ENCODE data around the gene FAR2. TPM values are rescaled to one million over a fixed set of nuclear protein-coding genes. Genes with fewer than 3 reads are reported as not detected.

The FAR2 gene
- total and polyA plus RNA-seq, 2 experiments from 2014 or later = 2.1 to 3.6 TPM

DNA sequence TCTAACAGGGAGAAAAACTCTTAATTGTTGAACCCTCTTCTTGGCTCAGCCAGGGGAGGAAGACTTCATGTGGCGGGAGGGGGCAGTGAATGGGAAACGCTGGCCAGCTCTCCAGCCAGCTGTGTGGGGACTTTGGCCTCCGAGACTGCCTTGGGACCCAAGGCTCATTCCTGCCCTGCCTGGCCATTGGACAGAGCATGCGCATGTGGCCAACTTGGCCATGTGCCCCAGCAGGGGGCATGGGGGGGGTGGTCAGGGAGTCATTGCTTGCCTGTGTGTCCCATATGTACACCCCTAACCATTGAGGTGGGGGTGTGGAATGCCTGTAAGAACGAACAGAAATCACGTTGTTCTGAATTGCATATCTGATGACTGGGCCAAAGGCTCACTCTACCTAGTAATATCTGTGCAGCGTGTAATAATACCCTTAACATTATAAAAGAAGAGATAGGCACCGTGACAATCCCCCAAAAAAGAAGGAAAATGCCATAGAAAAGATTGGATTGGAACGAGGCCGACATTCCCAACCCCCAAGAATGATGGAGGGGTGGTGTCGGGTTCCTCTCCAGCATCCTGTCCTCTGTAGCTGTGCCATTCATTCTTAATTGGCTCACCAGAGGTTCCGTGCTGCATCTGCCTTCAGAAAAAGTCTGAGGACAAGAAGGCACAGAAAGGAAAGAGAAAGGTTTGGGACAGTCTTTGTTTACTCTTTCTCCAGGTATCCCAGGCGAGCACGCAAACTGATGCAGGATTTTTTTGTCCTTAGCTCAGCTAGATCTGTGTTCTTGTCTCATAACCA is 3.5 kb upstream of the FAR2 start:
- WGBS, 2 experiments (ENCODE audit: low coverage in 1 of 2, low lambda C conversion rate in 2 of 2, missing lambda C conversion rate in 2 of 2) = 86 to 87% methylated on average over 14 of the region's 14 CpGs
- Histone ChIP-seq H3K27me3 (replicated peaks; ENCODE audit: insufficient read depth) (no peaks in the 10 kb centered on the region), H3K9me3 (ENCODE audit: low read depth) (no peaks in the 10 kb centered on the region), H3K79me2 (ENCODE audit: insufficient read depth) (no peaks in the 10 kb centered on the region), H3K9ac (no peak overlapping the region), H3K9me2 (ENCODE audit: insufficient read depth) (no peaks in the 10 kb centered on the region), H4K20me1 (ENCODE audit: insufficient read depth) (no peaks in the 10 kb centered on the region), H3K36me3 (ENCODE audit: low read depth) (no peaks in the 10 kb centered on the region), H3K27ac (no peak overlapping the region), H3F3A (ENCODE audit: insufficient read depth) (peaks cover 5% of the 10 kb centered on the region; the same call in 1 of the 2 replicates), H3K4me3 (no peak overlapping the region), H2AFZ (no peak overlapping the region), H3K4me2 (ENCODE audit: unreplicated experiment) (no peak overlapping the region), H3K4me1 (ENCODE audit: insufficient read depth) (peaks cover 8% of the 10 kb centered on the region)
- TF ChIP-seq EZH2phosphoT487 (IDR thresholded peaks at IDR 0.05; ENCODE audit: insufficient read depth, low read depth) (no peak), EZH2 (IDR thresholded peaks at IDR 0.05; ENCODE audit: insufficient read depth, poor library complexity, severe bottlenecking) (no peak)
- in situ Hi-C loops (cut with MboI) = no loop called here
- DNase-seq = no peak

DNA sequence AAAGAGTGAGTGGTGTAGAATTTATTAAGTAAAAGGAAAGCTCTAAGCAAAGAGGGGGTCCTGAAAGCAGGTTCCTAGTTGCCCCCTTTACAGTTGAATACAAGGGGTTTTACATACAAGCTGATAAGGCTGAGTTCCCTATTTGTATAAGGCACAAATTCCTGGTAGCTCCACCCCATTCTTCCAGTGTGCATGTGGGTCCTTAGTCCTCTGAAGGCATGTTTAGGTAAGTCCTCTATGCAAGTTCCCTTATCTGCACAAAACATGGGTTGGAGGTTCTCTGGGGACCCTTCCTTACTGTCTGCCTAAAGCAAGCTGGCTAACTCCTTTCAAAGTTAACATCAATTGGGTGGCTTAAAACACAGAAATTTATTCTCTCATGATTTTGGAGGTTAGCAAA is 2.9 kb upstream of the FAR2 start:
- H3F3A ChIP-seq (ENCODE audit: insufficient read depth) = peaks cover 7% of the 10 kb centered on the region; the same call in 1 of the 2 replicates

DNA sequence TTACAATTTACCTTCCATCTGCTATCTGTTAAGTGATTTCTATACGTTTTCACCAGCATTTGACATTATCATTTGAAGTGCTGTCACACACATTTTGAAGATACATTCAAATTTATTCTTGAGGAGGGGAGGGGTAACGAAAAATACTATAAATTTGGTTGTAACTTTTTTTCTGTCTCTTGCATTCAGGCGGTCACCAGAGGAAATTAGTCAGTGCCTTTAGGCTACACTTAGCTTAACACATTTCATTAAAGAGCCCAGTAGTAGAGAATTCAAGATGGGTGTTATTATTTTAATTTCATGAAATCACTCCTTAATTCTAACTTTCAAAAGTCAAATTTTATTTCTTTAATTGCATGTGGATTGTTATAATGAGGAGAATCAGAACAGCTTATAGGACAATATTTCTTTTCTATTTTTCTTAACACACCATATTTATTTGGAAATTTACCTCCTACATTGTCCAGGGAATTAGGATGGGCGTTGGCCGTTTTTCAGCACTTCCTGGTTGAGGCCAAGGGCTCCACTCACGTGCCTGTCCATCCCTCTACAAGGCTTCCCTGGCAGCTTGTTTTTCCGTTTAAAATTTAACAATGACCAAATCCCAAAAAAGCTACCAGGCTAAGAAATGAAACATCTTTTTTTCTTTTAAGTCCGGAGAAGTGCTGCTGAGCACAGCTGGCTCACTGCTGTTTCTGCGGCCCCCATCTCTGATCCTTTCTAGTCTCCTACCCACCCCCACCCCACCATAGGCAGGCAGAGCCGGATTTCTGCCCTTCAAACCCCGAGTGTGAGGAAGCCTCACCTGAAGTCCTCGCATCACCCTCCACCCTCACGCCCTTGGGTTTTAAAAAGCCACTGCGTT is 1.1 kb upstream of the FAR2 start:
- Histone ChIP-seq H3K79me2 (ENCODE audit: insufficient read depth) (no peaks in the 10 kb centered on the region), H3K9ac (peak overlapping the region; percentile 77)

More for the DNA sequence above, 2.9 kb upstream of the FAR2 start:
- no peaks in the 10 kb centered on the region for H3K9me3 ChIP-seq (ENCODE audit: low read depth)
- H3K9ac ChIP-seq = no peak overlapping the region
- no peak overlapping the region for H3K4me3 ChIP-seq
- peaks cover 8% of the 10 kb centered on the region for H3K4me1 ChIP-seq (ENCODE audit: insufficient read depth)
- in situ Hi-C loops (cut with MboI) = no loop called here
- H3K27ac ChIP-seq = no peak overlapping the region
- no peak overlapping the region for H3K4me2 ChIP-seq (ENCODE audit: unreplicated experiment)
- H3K79me2 ChIP-seq (ENCODE audit: insufficient read depth) = no peaks in the 10 kb centered on the region
- no peak overlapping the region for H2AFZ ChIP-seq
- no peaks in the 10 kb centered on the region for H3K27me3 ChIP-seq (replicated peaks; ENCODE audit: insufficient read depth)
- no peaks in the 10 kb centered on the region for H3K36me3 ChIP-seq (ENCODE audit: low read depth)
- TF ChIP-seq EZH2phosphoT487 (IDR thresholded peaks at IDR 0.05; ENCODE audit: insufficient read depth, low read depth) (no peak), EZH2 (IDR thresholded peaks at IDR 0.05; ENCODE audit: insufficient read depth, poor library complexity, severe bottlenecking) (no peak)
- H3K9me2 ChIP-seq (ENCODE audit: insufficient read depth) = no peaks in the 10 kb centered on the region
- no peak for DNase-seq
- no peaks in the 10 kb centered on the region for H4K20me1 ChIP-seq (ENCODE audit: insufficient read depth)

DNA sequence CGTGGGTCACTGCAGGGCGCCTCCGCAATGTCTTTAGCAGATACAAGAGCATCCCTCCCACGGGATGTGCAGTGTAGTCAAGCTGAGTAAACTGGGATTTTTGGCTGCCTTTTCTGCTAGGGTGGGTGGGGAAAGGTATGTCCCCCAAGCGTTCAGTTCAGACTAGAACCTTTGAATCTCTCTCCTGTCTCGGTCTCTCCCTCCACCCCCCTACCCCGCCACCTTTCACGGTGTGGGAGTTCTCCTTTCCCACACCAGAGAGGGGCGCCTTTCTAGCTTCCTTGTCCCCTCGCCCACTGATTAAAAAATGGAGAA is 525 bp upstream of the FAR2 start:
- 1 to 3% methylated on average over 10 of the region's 10 CpGs for WGBS, 2 experiments (ENCODE audit: low coverage in 1 of 2, low lambda C conversion rate in 2 of 2, missing lambda C conversion rate in 2 of 2)
- in situ Hi-C loops (cut with MboI) = no loop called here
- Histone ChIP-seq H3K27me3 (replicated peaks; ENCODE audit: insufficient read depth) (no peaks in the 10 kb centered on the region), H3K4me3 (peak overlapping the region; percentile 91), H3K9me2 (ENCODE audit: insufficient read depth) (no peaks in the 10 kb centered on the region), H3K79me2 (ENCODE audit: insufficient read depth) (no peaks in the 10 kb centered on the region), H3K9me3 (ENCODE audit: low read depth) (no peaks in the 10 kb centered on the region), H3K4me1 (ENCODE audit: insufficient read depth) (peaks cover 8% of the 10 kb centered on the region), H3K27ac (no peak overlapping the region), H3F3A (ENCODE audit: insufficient read depth) (peaks cover 15% of the 10 kb centered on the region; the same call in 1 of the 2 replicates), H2AFZ (peak overlapping the region; percentile 97), H3K4me2 (ENCODE audit: unreplicated experiment) (peak overlapping the region; percentile 91), H3K36me3 (ENCODE audit: low read depth) (no peaks in the 10 kb centered on the region), H4K20me1 (ENCODE audit: insufficient read depth) (no peaks in the 10 kb centered on the region), H3K9ac (peak overlapping the region; percentile 77)
- TF ChIP-seq EZH2phosphoT487 (IDR thresholded peaks at IDR 0.05; ENCODE audit: insufficient read depth, low read depth) = no peak
- TF ChIP-seq EZH2 (IDR thresholded peaks at IDR 0.05; ENCODE audit: insufficient read depth, poor library complexity, severe bottlenecking) = no peak
- DNase-seq = peak; percentile 61

More for the DNA sequence above, 1.1 kb upstream of the FAR2 start:
- Histone ChIP-seq H3K36me3 (ENCODE audit: low read depth) (no peaks in the 10 kb centered on the region), H3K9me2 (ENCODE audit: insufficient read depth) (no peaks in the 10 kb centered on the region), H3K4me1 (ENCODE audit: insufficient read depth) (peaks cover 8% of the 10 kb centered on the region), H3F3A (ENCODE audit: insufficient read depth) (peaks cover 15% of the 10 kb centered on the region; the same call in 1 of the 2 replicates), H3K27ac (no peak overlapping the region), H3K27me3 (replicated peaks; ENCODE audit: insufficient read depth) (no peaks in the 10 kb centered on the region), H2AFZ (peak overlapping the region; percentile 97), H4K20me1 (ENCODE audit: insufficient read depth) (no peaks in the 10 kb centered on the region), H3K4me3 (peak overlapping the region; percentile 91), H3K9me3 (ENCODE audit: low read depth) (no peaks in the 10 kb centered on the region), H3K4me2 (ENCODE audit: unreplicated experiment) (peak overlapping the region; percentile 91)
- in situ Hi-C loops (cut with MboI) = no loop called here
- 12 to 16% methylated on average over 14 of the region's 14 CpGs for WGBS, 2 experiments (ENCODE audit: low coverage in 1 of 2, low lambda C conversion rate in 2 of 2, missing lambda C conversion rate in 2 of 2)
- DNase-seq = peak; percentile 60
- no peak for TF ChIP-seq EZH2phosphoT487 (IDR thresholded peaks at IDR 0.05; ENCODE audit: insufficient read depth, low read depth)
- TF ChIP-seq EZH2 (IDR thresholded peaks at IDR 0.05; ENCODE audit: insufficient read depth, poor library complexity, severe bottlenecking) = no peak
